IPS-18c (cell line): ENCODE results near the gene PTPMT1.
"Not testable (repeated sequence)": the region's sequence is repeated elsewhere in the genome, so short reads cannot be mapped to it uniquely, and the experiment has no call there.

Experiments
- H3K4me3 ChIP-seq: 2 replicates; pipeline ENCODE4 v1.7.0; 2013; ENCODE audit warnings: low read depth, mild to moderate bottlenecking, low read length, moderate library complexity; ENCODE audit not compliant: insufficient read depth
- H3K9me3 ChIP-seq: one replicate; pipeline ENCODE4 v1.6.1; 2013; ENCODE audit warnings: mild to moderate bottlenecking, low read length, moderate library complexity; ENCODE audit not compliant: control insufficient read depth, insufficient read depth

Gene PTPMT1

GRCh38 chr11:47538741-47539565, 26.4 kb upstream of the PTPMT1 start:
- H3K9me3 ChIP-seq = no peaks in the 10 kb centered on the region
- no peak overlapping the region for H3K4me3 ChIP-seq

- Histone ChIP-seq H3K4me3 (no peak overlapping the region), H3K9me3 (no peaks in the 10 kb centered on the region)
Observed at GRCh38 chr11:47539681-47540039, 25.7 kb upstream of the PTPMT1 start.

- H3K4me3 ChIP-seq = no peak overlapping the region
- H3K9me3 ChIP-seq = no peaks in the 10 kb centered on the region
Observed at GRCh38 chr11:47541070-47541469, 24.3 kb upstream of the PTPMT1 start.

GRCh38 chr11:47545298-47545697, 20.1 kb upstream of the PTPMT1 start:
- H3K4me3 ChIP-seq = no peak overlapping the region
- H3K9me3 ChIP-seq = no peaks in the 10 kb centered on the region

- not testable (repeated sequence) for H3K9me3 ChIP-seq, H3K4me3 ChIP-seq
Observed at GRCh38 chr11:47546274-47546673, 19.1 kb upstream of the PTPMT1 start.

- Histone ChIP-seq H3K4me3 (no peak overlapping the region), H3K9me3 (peaks cover 2% of the 10 kb centered on the region)
Observed at GRCh38 chr11:47550288-47551047, 14.9 kb upstream of the PTPMT1 start.

GRCh38 chr11:47551086-47551485, 14.3 kb upstream of the PTPMT1 start:
- H3K9me3 ChIP-seq = peaks cover 2% of the 10 kb centered on the region

GRCh38 chr11:47552056-47552565, 13.3 kb upstream of the PTPMT1 start:
- peak overlapping the region; percentile 97 for H3K4me3 ChIP-seq
- peaks cover 2% of the 10 kb centered on the region for H3K9me3 ChIP-seq

More at GRCh38 chr11:47551086-47551485, 14.3 kb upstream of the PTPMT1 start:
- peak overlapping the region; percentile 97; the same call in 1 of the 2 replicates for H3K4me3 ChIP-seq

GRCh38 chr11:47552566-47553405, 12.6 kb upstream of the PTPMT1 start, which contains the start of gene CELF1:
CELF1 (minus strand) TSS chr11:47553132; CDS start chr11:47499523, 53,609 bp downstream.
- Histone ChIP-seq H3K4me3 (peak within 1 kb of the TSS; percentile 97), H3K9me3 (peaks cover 2% of the 10 kb centered on the region)

- peak overlapping the region; percentile 62 for H3K4me3 ChIP-seq
Observed at GRCh38 chr11:47553406-47553743, 12.0 kb upstream of the PTPMT1 start.

GRCh38 chr11:47557004-47557403, 8.4 kb upstream of the PTPMT1 start:
- not testable (repeated sequence) for H3K4me3 ChIP-seq, H3K9me3 ChIP-seq

More at GRCh38 chr11:47553406-47553743, 12.0 kb upstream of the PTPMT1 start:
- H3K9me3 ChIP-seq = peaks cover 2% of the 10 kb centered on the region

GRCh38 chr11:47558695-47559094, 6.7 kb upstream of the PTPMT1 start:
- H3K9me3 ChIP-seq = no peaks in the 10 kb centered on the region
- H3K4me3 ChIP-seq = no peak overlapping the region

- no peak overlapping the region for H3K4me3 ChIP-seq
- H3K9me3 ChIP-seq = no peaks in the 10 kb centered on the region
Observed at GRCh38 chr11:47560426-47560825, 5.0 kb upstream of the PTPMT1 start.

GRCh38 chr11:47562393-47562792, 3.0 kb upstream of the PTPMT1 start:
- H3K4me3 ChIP-seq, H3K9me3 ChIP-seq: not testable (repeated sequence)

- H3K4me3 ChIP-seq, H3K9me3 ChIP-seq: not testable (repeated sequence)
Observed at GRCh38 chr11:47564366-47564765, 1.0 kb upstream of the PTPMT1 start.

GRCh38 chr11:47564933-47565339, 463 bp upstream of the PTPMT1 start:
- peak overlapping the region; percentile 93 for H3K4me3 ChIP-seq
- H3K9me3 ChIP-seq = peaks cover 3% of the 10 kb centered on the region

- H3K4me3 ChIP-seq = peak overlapping the region; percentile 93
Observed at GRCh38 chr11:47566149-47566698, 825 bp downstream of the PTPMT1 start.

More at GRCh38 chr11:47566149-47566698, 825 bp downstream of the PTPMT1 start:
- H3K9me3 ChIP-seq = peaks cover 3% of the 10 kb centered on the region
